ENCODE measurements around the gene MSH4.

- TF ChIP-seq POLR2AphosphoS5 (IDR thresholded peaks at IDR 0.05; ENCODE audit: insufficient read depth in 1 of 2, low read depth in 1 of 2): no peak
- TF ChIP-seq, protein P1, sequence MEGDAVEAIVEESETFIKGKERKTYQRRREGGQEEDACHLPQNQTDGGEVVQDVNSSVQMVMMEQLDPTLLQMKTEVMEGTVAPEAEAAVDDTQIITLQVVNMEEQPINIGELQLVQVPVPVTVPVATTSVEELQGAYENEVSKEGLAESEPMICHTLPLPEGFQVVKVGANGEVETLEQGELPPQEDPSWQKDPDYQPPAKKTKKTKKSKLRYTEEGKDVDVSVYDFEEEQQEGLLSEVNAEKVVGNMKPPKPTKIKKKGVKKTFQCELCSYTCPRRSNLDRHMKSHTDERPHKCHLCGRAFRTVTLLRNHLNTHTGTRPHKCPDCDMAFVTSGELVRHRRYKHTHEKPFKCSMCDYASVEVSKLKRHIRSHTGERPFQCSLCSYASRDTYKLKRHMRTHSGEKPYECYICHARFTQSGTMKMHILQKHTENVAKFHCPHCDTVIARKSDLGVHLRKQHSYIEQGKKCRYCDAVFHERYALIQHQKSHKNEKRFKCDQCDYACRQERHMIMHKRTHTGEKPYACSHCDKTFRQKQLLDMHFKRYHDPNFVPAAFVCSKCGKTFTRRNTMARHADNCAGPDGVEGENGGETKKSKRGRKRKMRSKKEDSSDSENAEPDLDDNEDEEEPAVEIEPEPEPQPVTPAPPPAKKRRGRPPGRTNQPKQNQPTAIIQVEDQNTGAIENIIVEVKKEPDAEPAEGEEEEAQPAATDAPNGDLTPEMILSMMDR (IDR thresholded peaks at IDR 0.05): no peak
These were observed 44.7 kb downstream of the MSH4 start for GRCh38 chr1:75841421-75841820.
